H7 (cell line): ENCODE data around the gene STS. TPM values are rescaled to one million over a fixed set of nuclear protein-coding genes. Genes with fewer than 3 reads are reported as not detected.

Source experiments
- DNase-seq: peaks from one replicate; pipeline ENCODE4 v3.0.0; 2012
- H3K27me3 ChIP-seq: 2 replicates; pipeline ENCODE4 v1.6.0; 2011; ENCODE audit warnings: mild to moderate bottlenecking, low read length; ENCODE audit not compliant: control insufficient read depth, insufficient read depth
- H3K36me3 ChIP-seq: replicated peaks from 2 replicates; pipeline ENCODE4 v1.5.1; 2011; ENCODE audit warnings: low read length; ENCODE audit not compliant: control insufficient read depth, insufficient read depth
- H3K4me3 ChIP-seq: 2 replicates; pipeline ENCODE4 v1.5.1; 2011; ENCODE audit warnings: low read depth, mild to moderate bottlenecking, control low read depth, low read length, moderate library complexity; ENCODE audit not compliant: insufficient read depth
- total RNA-seq: library from RNA; depleted of rRNA; stranded (reverse); fragments of >200 nt; shearing (Covaris generic); gene quantifications from 2 replicates; pipeline ENCODE4 v1.2.3, GENCODE V29; 2014; rRNA removed

Gene STS
- total RNA-seq, result 1.0 and 1.8 TPM in 2 replicates

- H3K36me3 ChIP-seq, result no peaks in the 10 kb centered on the region
- DNase-seq, result no peak
- no peaks in the 10 kb centered on the region for H3K27me3 ChIP-seq
- peak within 1 kb of the TSS; percentile 82 for H3K4me3 ChIP-seq
These were observed at the start of gene STS for GRCh38 chrX:7147413-7147977. Gene STS, plus strand, starts transcription at chrX:7147712. Its CDS starts 105,488 bp downstream, at chrX:7253200.

- no peaks in the 10 kb centered on the region; the same call in 1 of the 2 replicates for H3K36me3 ChIP-seq
- no peak overlapping the region for H3K4me3 ChIP-seq
- DNase-seq, result peak; percentile 59
- no peaks in the 10 kb centered on the region for H3K27me3 ChIP-seq
These were observed 47.5 kb upstream of the STS start for GRCh38 chrX:7100022-7100421.

- no peaks in the 10 kb centered on the region for H3K27me3 ChIP-seq
- no peak overlapping the region for H3K4me3 ChIP-seq
- DNase-seq, result no peak
- H3K36me3 ChIP-seq, result no peaks in the 10 kb centered on the region; the same call in 1 of the 2 replicates
These were observed 45.4 kb upstream of the STS start for GRCh38 chrX:7102119-7102518.

GRCh38 chrX:7106649-7107048, 40.9 kb upstream of the STS start:
- Histone ChIP-seq H3K27me3 (no peaks in the 10 kb centered on the region), H3K36me3 (no peaks in the 10 kb centered on the region; the same call in 1 of the 2 replicates), H3K4me3 (no peak overlapping the region)
- no peak for DNase-seq

DNA sequence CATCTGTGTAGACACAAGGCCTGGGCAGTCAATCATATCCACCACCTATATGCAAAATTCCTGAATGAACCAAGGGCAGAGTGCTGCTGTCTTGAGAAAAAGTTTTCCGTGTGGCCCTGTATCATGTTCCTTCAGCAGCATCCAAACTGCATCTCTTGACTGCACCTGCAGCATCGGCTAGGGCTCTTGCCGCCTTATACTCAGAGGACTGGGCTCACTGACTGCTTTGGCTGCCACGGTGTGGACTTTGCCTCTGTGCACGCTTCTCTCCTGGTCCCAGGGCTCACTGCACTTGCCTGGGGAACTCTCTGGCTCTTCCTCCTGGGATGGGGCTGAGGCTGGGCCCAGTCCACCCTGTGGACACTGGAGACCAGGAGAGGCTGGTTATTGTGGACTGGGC, 39.5 kb upstream of the STS start:
- H3K4me3 ChIP-seq, result no peak overlapping the region
- H3K36me3 ChIP-seq, result no peaks in the 10 kb centered on the region; the same call in 1 of the 2 replicates
- no peak for DNase-seq
- H3K27me3 ChIP-seq, result no peaks in the 10 kb centered on the region

DNA sequence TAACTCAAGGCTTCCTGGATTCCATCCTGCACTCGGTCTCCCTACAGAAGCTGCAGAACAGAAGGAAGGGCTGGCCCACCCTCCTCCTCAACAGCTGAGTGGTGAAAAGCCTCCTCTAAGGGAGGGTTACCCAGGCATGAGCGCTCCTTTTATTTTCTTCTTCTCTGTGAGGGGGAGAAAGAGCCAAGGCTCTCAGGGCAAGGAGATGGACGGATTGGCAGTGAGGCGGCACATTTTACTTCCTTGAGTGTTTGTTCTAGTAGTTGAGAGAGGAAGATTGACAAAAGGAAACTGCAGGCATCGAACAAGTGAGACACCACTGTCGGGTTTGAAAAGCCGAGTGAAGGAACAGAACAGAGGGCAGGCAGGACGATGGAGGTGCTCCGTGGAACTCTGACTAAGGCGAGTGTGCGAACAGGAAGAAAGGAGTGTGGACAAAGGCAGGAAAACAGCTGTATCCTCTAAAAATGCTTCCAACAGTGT, 38.4 kb upstream of the STS start:
- H3K4me3 ChIP-seq, result no peak overlapping the region
- no peaks in the 10 kb centered on the region for H3K27me3 ChIP-seq
- H3K36me3 ChIP-seq, result no peaks in the 10 kb centered on the region; the same call in 1 of the 2 replicates
- no peak for DNase-seq

DNA sequence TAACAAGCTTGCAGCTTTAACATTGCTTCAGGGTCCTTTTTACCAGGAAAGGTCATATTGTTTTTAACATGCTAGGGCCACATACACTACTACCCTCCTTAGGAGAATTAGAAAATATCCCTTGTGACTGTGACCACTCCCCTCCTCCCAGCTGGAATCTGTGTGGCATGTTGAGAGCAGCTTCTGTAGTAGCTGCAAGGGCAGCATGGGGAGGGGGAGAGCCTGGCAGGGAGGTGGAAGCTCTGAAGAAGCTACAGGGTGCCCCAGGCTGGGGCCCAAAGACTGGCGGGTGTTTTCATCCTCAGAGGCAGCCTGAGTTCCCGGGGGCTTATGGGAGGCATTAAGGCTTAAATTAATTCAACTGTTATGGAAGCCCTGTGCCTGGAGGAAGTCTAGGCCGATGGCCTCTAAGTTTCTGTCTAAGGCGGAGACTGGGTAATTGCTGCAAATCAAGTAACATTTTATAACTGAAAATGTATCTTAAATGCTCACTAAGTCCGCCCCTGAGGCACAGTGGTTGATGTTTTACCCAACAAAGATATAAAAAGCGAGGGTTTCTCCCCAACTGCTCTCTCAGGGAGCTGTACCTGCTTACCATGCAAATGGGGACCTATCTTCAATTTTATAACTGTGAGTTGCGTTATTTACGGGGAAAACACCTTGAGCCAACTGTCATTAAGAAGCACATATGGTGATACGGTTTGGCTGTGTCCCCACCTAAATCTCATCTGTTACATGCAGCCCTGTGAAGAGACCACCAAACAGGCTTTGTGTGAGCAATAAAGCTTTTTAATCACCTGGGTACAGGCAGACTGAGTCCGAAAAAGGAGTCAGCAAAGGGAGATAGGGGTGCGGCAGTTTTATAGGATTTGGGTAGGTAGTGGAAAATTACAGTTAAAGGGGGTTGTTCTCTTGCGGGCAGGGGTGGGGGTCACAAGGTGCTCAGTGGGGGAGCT, 37.4 kb upstream of the STS start:
- no peak overlapping the region for H3K4me3 ChIP-seq
- H3K27me3 ChIP-seq, result no peaks in the 10 kb centered on the region
- H3K36me3 ChIP-seq, result no peaks in the 10 kb centered on the region
- DNase-seq, result peak; percentile 49

- Histone ChIP-seq H3K36me3 (no peaks in the 10 kb centered on the region), H3K27me3 (no peaks in the 10 kb centered on the region), H3K4me3 (no peak overlapping the region)
- DNase-seq, result no peak
These were observed 36.7 kb upstream of the STS start for GRCh38 chrX:7110821-7111276.

- no peak for DNase-seq
- H3K36me3 ChIP-seq, result no peaks in the 10 kb centered on the region
- H3K4me3 ChIP-seq, result no peak overlapping the region
- no peaks in the 10 kb centered on the region for H3K27me3 ChIP-seq
These were observed 36.0 kb upstream of the STS start for GRCh38 chrX:7111518-7111917.

DNA sequence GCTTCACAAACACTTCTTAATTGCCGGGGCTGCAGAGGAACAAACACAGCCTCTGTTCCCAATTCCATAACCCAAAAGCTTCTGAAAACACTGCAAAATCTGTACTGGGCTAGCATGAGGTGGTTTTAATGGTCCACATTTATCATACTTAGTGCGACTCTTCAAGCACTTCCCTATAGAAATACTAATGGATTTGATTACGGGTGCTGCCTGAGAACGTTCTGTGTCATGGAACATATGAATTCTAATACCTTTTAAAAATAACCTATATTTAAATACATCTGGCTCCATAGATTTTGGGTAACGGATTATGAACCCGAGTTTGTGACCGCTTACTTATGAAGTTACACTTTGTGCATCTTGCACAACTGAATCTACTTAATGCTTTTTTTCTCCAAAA, 35.4 kb upstream of the STS start:
- H3K36me3 ChIP-seq, result no peaks in the 10 kb centered on the region
- no peak for DNase-seq
- no peak overlapping the region for H3K4me3 ChIP-seq
- H3K27me3 ChIP-seq, result no peaks in the 10 kb centered on the region

DNA sequence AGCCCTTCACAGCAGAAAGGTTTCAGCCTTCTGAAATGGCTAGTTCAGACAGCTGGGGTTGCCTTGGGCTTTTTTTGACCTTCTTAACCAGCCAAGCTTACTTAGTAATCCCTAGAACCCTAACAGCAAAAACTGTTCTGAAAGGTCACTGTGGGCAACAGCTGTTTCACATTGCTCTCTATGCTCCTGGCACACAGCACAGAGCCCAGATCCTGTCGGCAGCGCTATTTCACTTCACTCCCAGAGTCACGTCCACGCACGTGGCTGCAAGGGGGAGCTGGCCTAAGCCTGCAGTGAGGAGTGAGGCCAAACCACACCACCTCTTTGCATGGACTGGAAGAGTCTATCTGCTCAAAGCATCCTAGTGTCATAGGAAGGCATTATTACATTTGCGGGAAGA, 32.0 kb upstream of the STS start:
- no peak for DNase-seq
- no peaks in the 10 kb centered on the region for H3K27me3 ChIP-seq
- H3K4me3 ChIP-seq, result no peak overlapping the region
- H3K36me3 ChIP-seq, result no peaks in the 10 kb centered on the region

DNA sequence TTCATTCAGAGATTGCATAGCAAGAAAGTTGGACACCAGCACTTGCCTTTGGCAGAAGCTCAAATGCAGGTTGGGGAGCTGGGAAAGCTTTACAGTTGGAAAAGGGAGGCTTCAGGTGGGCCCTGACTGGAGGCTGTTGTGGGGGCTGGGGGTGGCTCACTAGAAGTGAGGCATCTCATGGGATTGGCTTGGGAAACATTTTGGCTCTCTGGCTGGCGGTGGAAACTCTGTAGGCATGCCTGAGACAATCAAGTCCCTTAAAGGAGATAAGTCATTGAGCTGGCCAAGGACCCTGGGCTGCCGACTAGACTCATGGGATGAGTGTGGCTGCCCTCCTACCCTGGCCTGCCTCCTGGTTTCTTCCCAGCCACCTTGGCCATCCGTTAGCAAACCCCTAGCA, 31.4 kb upstream of the STS start:
- DNase-seq, result no peak
- Histone ChIP-seq H3K27me3 (no peaks in the 10 kb centered on the region), H3K4me3 (no peak overlapping the region), H3K36me3 (no peaks in the 10 kb centered on the region)

DNA sequence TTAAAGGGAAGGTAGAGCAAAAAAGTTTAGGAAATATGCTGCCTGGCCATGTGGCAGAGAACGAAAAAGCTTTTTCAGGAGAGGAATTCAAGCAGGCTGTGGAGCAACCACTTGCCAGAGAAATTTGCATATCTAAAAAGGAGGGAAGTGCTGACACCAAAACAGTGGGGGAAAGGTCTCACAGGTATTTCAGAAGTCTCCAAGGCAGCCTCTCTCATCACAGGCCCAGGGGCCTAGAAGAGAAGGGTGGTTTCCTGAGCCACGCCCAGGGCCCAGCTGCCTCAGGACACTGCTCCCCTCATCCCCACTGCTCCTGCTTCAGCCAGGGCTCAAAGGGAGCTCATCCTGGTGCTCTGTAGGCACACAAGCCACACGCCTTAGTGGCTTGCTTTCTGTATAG, 29.9 kb upstream of the STS start:
- Histone ChIP-seq H3K27me3 (no peaks in the 10 kb centered on the region), H3K36me3 (no peaks in the 10 kb centered on the region), H3K4me3 (no peak overlapping the region)
- DNase-seq, result peak; percentile 66

DNA sequence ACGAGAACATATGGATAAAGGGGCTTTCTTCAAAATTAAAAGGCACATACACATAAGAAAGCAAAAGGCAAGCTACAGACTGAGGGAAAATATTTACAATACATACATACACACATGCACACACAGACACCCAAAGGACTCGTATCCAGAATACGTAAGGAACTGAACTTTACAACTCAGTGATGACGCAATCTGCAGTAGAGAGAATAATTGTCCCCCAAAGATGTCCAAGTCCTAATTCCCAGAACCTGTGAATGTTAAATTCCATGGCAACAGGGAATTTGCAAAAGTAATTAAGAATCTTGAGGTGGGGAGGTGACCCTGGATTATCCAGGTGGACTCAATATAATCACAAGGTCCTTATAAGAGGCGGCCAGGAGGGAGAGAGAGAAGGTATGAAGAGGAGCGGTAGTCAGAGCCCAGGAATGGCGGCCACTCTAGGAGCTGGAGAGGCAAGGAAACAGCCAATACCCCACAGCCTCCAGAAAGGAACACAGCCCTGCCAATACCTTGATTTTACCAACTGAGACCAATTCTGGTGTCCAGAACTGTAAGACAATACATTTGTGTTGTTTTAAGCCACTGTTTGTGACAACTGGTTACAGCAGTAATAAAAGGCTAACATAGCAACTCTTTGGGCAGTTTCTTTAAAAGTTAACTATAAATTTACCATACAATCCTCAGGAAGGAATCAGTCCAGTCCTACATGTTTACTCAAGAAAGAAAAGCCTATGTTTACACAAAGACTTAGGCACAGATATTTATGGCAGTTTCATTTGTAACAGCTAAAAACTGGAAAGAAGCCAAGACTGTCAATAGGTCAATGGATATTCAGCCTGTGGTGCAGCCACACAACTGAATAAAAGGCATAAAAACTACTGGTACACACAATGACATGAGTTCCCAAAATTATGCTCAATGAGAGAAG, 27.3 kb upstream of the STS start:
- Histone ChIP-seq H3K36me3 (no peaks in the 10 kb centered on the region), H3K4me3 (no peak overlapping the region), H3K27me3 (no peaks in the 10 kb centered on the region)
- DNase-seq, result no peak
